ENCODE measurements around the gene FARSA. TPM values are rescaled to one million over a fixed set of nuclear protein-coding genes. Genes with fewer than 3 reads are reported as not detected.
A peak's percentile ranks its signal among the peaks of the same experiment; 100 is the strongest.

The FARSA gene
- total RNA-seq, 4 donors from 2014 or later = 31.1 to 61.1 (median 38.2) TPM

DNA sequence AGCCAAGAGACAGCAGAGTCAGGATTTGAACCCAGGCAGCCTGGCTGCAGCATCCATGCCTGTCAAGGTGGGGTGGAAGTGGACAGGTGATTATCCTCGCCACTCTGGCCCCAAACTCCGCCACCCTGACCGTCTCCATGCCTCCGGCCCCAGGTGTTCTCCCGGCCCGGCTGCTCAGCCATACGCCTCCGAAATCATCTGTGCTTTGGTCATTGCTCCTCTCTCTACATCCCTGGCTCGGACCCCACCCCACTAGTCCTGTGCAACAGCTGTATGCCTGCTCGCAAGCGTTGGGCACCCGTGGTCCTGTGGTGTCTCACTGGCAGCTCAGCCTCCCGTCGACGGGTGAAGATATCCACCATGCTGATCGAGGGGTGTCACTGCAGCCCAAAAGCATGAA lies 39.7 kb upstream of the FARSA start:
- no peak for DNase-seq (ENCODE audit: low spot score)
- TF ChIP-seq, protein P1, sequence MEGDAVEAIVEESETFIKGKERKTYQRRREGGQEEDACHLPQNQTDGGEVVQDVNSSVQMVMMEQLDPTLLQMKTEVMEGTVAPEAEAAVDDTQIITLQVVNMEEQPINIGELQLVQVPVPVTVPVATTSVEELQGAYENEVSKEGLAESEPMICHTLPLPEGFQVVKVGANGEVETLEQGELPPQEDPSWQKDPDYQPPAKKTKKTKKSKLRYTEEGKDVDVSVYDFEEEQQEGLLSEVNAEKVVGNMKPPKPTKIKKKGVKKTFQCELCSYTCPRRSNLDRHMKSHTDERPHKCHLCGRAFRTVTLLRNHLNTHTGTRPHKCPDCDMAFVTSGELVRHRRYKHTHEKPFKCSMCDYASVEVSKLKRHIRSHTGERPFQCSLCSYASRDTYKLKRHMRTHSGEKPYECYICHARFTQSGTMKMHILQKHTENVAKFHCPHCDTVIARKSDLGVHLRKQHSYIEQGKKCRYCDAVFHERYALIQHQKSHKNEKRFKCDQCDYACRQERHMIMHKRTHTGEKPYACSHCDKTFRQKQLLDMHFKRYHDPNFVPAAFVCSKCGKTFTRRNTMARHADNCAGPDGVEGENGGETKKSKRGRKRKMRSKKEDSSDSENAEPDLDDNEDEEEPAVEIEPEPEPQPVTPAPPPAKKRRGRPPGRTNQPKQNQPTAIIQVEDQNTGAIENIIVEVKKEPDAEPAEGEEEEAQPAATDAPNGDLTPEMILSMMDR (IDR thresholded peaks at IDR 0.05) = no peak
- no peak for ATAC-seq (ENCODE audit: low FRiP score)

DNA sequence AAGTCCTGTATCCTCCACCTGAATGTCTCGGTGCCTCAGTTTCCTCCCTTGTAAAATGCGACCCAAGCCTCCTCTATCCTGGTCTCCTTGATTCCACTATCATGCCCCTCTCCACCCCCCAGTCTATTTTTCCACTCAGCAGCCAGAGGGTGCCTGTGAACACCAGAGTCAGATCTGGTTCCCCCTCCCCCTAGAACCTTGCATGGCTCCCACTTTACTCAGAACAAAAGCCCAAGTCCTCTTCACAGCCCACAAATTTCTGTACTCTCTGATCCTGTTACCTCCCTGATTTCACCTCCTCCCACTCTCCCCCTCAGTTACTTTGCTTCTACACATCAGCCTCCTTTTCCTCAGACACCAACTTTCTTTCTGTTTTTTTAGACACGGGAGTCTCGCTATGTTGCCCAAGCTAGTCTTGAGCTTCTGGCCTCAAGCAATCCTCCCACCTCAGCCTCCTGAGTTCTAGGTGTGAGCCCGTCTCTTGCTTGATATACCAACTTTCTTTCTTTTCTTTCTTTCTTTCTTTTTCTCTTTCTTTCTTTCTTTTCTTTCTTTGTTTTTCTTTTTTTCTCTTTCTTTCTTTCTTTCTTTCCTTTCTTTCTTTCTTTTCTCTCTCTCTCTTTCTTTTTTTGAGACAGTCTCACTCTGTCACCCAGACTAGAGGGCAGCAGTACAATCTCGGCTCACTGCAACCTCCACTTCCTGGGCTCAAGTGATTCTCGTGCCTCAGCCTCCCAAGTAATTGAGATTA lies 36.7 kb upstream of the FARSA start:
- TF ChIP-seq, protein P1 (IDR thresholded peaks at IDR 0.05) = no peak

DNA sequence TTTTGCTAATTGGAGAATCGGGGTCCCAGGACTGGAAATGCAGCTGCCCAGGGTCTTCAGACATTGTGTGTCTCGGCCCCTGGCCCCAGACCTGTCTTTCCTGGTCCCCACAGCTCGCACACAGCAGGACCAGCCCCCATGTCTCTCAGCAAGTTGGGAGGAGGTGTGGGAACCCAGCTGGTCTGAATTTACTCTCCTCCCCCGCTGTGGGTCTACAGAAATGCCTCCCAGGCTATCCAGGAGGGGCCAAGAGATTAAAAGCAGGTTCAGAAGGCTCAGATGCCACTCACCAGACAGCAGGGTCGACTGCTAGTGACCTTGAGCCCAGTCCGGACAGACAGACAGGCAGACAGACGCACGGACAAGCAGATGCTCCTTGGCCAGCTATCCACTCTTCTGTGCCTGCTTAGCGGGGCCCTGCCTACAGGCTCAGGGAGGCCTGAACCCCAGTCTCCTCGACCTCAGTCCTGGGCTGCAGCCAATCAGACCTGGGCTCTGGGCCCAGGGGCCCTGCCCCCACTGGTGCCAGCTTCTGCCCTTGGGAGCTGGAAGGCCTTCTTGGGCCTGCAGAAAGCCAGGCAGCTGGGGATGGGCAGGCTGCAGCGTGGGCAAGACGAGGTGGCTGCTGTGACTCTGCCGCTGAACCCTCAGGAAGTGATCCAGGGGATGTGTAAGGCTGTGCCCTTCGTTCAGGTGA lies 35.9 kb upstream of the FARSA start, which contains the start of gene DAND5:
DAND5 (plus strand) TSS at position 285 of the 697 bp plus-strand sequence; CDS start at position 370, 85 bp downstream.
- ATAC-seq (ENCODE audit: low FRiP score) = no peak
- DNase-seq (ENCODE audit: low spot score) = no peak
- TF ChIP-seq, protein P1 (IDR thresholded peaks at IDR 0.05) = no peak

More for the DNA sequence above, 36.7 kb upstream of the FARSA start:
- no peak for ATAC-seq (ENCODE audit: low FRiP score)
- no peak for DNase-seq (ENCODE audit: low spot score)

DNA sequence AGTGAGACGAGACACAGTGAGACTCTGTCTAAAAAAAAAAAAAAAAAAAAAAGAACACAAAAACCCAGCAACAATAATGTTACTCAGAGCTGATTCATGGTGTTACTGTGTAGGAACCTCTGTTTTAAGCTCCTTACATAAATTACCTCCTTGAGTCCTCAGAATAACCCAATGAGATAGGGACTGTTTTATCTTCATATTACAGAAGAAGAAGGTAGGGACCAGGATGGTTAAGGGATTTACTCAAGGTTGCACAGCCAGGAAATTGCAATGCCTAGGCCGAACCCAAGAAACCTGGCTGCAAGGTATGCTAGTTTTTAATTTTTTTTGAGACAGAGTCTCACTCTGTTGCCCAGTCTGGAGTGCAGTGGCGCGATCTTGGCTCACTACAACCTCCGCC lies 34.4 kb upstream of the FARSA start:
- TF ChIP-seq, protein P1 (IDR thresholded peaks at IDR 0.05) = no peak
- no peak for DNase-seq (ENCODE audit: low spot score)
- no peak for ATAC-seq (ENCODE audit: low FRiP score)

DNA sequence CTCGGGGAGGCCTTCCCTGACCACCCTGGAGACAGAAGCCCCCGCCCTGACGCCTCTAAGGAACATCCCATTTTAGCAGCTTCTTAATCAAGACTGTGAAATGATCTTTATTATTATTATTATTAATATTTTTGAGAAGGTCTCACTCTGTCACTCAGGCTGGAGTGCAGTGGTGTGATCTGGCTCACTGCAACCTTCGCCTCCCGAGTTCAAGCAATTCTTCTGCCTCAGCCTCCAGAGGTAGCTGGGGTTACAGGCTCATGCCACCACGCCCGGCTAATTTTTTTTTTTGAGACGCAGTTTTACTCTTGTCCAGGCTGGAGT lies 32.3 kb upstream of the FARSA start:
- TF ChIP-seq, protein P1 (IDR thresholded peaks at IDR 0.05) = no peak
- no peak for ATAC-seq (ENCODE audit: low FRiP score)
- no peak for DNase-seq (ENCODE audit: low spot score)

DNA sequence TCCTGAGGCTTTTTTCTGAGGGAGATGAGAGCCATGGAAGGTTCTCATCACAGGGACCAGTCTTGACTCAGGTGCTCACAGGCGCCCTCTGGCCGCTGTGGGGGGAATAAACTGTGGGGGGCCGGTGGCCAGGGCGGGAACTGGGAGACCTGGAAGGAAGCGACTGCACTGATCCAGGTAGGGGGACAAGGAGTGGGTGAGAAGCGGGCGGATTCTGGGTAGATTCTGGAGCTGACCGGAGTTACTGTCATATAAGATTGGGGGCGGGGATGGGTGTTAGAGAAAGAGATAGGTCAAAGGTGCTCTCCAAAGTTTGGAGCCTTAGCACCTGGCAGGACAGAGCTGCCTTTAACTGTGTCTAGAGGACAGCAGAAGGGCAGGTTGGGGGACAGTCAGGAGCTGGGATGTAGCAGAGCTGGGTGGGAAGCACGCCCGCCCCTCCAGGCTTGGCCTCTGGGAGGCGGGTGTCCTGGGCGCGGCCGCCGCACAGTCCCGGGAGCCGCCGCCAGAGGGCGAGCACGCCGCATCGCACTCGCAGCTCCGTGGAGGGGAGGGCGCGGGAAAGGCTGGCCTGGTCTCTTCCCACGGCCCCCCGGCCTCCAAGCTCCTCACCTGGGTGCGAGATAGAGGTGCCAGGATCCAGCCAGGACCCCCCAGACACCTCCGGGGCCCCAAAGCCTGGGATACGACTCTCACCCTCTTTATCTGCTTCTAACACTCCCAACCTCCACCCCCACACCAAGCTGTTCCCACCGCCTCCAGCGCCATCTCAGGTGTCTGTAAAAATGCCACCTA lies 31.7 kb upstream of the FARSA start:
- DNase-seq (ENCODE audit: low spot score) = peak; percentile 72
- ATAC-seq (ENCODE audit: low FRiP score) = peak; percentile 98
- TF ChIP-seq, protein P1 (IDR thresholded peaks at IDR 0.05) = peak in 1 of 3 donors; percentile 74
